ENCODE data around the gene GMNC. TPM values are rescaled to one million over a fixed set of nuclear protein-coding genes. Genes with fewer than 3 reads are reported as not detected.

Gene GMNC
- total RNA-seq, 1 donor from 2014 or later, result not detected

GRCh38 chr3:190848870-190849269 lies 13.6 kb downstream of the GMNC start:
- DNase-seq, result peak; percentile 2

- no peak for DNase-seq
These were observed 15.1 kb downstream of the GMNC start for GRCh38 chr3:190847436-190847835.

- peak; percentile 10 for DNase-seq
These were observed 22.3 kb downstream of the GMNC start for GRCh38 chr3:190840146-190840545.

- no peak for DNase-seq
These were observed 31.3 kb downstream of the GMNC start for GRCh38 chr3:190831225-190831624.

GRCh38 chr3:190830031-190830430 lies 32.5 kb downstream of the GMNC start:
- no peak for DNase-seq

GRCh38 chr3:190826018-190826417 lies 36.5 kb downstream of the GMNC start:
- DNase-seq, result no peak

GRCh38 chr3:190825386-190826016 lies 37.0 kb downstream of the GMNC start:
- no peak for DNase-seq

- peak; percentile 72 for DNase-seq
These were observed 50.6 kb downstream of the GMNC start for GRCh38 chr3:190811775-190812480.

GRCh38 chr3:190810957-190811356 lies 51.5 kb downstream of the GMNC start:
- DNase-seq, result no peak

- DNase-seq, result no peak
These were observed 53.1 kb downstream of the GMNC start for GRCh38 chr3:190809351-190809750.

- DNase-seq, result peak; percentile 37
These were observed 54.6 kb downstream of the GMNC start for GRCh38 chr3:190807719-190808375.
